Osteocyte (in vitro differentiated cells): ENCODE data around the gene IFT122. TPM values are rescaled to one million over a fixed set of nuclear protein-coding genes. Genes with fewer than 3 reads are reported as not detected.

ENCODE experiments used
- DNase-seq: peaks from one replicate; pipeline ENCODE4 v3.0.0; 2021; ENCODE audit warnings: mixed read lengths; ENCODE audit not compliant: unreplicated experiment; ENCODE audit errors: extremely low spot score
- H3K27ac Mint-ChIP-seq: one replicate; pipeline ENCODE4 v1.8.0; 2021; ENCODE audit warnings: mild to moderate bottlenecking, mixed read lengths; ENCODE audit not compliant: unreplicated experiment
- H3K27me3 Mint-ChIP-seq: one replicate; pipeline ENCODE4 v1.8.0; 2021; ENCODE audit warnings: mixed read lengths; ENCODE audit not compliant: unreplicated experiment
- H3K36me3 Mint-ChIP-seq: one replicate; pipeline ENCODE4 v1.8.0; 2021; ENCODE audit warnings: mixed read lengths; ENCODE audit not compliant: unreplicated experiment
- H3K4me1 Mint-ChIP-seq: one replicate; pipeline ENCODE4 v1.8.0; 2021; ENCODE audit warnings: mixed read lengths; ENCODE audit not compliant: unreplicated experiment
- H3K4me3 Mint-ChIP-seq: one replicate; pipeline ENCODE4 v1.8.0; 2021; ENCODE audit warnings: mild to moderate bottlenecking, moderate library complexity, mixed read lengths; ENCODE audit not compliant: unreplicated experiment
- H3K9me3 Mint-ChIP-seq: one replicate; pipeline ENCODE4 v1.8.0; 2021; ENCODE audit warnings: mixed read lengths; ENCODE audit not compliant: unreplicated experiment
- total RNA-seq: library from RNA; stranded (reverse); gene quantifications from 2 replicates; pipeline ENCODE4 v1.2.1, GENCODE V29; 2021
- TF ChIP-seq, protein P1 (sequence below): fragments of 200-600 bp; sonication (generic); IDR thresholded peaks from 2 replicates; pipeline ENCODE4 v1.5.0; 2021; ENCODE audit warnings: antibody characterized with exemption, mild to moderate bottlenecking, moderate library complexity

Gene IFT122
- total RNA-seq, 1 donor from 2014 or later = 25.9 TPM

DNA sequence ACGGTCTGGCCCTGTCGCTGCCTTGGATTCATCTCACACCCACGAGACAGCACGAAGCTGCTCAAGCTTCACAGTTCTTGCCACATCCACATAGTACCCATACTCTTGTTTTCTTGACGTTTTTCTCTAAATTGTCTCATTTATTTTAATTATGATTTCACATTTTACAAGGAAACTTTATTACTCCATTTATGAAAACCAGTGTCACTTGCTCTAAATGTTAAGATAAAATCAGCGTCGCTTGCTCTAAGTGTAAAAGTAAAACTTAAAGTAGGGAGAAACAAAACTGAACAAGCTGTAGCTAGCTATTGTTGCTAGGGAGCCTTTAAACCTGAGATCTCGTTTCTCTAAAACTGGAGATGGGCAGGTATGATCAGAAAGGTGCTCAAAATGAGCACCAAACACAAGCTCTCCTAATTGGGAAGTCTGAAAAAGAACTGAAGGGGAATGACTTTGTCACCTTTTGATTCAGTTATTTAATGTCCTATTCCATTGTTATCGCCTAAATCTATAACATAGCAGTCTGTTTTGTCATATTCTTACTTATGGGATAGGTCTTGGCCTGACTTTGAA lies 680 bp downstream of the IFT122 start:
- Mint-ChIP-seq H3K4me1 (peaks cover 50% of the 10 kb centered on the region), H3K27ac (peak overlapping the region; percentile 94), H3K9me3 (no peaks in the 10 kb centered on the region), H3K36me3 (peaks cover 16% of the 10 kb centered on the region), H3K27me3 (no peaks in the 10 kb centered on the region), H3K4me3 (peak overlapping the region; percentile 95)
- TF ChIP-seq, protein P1, sequence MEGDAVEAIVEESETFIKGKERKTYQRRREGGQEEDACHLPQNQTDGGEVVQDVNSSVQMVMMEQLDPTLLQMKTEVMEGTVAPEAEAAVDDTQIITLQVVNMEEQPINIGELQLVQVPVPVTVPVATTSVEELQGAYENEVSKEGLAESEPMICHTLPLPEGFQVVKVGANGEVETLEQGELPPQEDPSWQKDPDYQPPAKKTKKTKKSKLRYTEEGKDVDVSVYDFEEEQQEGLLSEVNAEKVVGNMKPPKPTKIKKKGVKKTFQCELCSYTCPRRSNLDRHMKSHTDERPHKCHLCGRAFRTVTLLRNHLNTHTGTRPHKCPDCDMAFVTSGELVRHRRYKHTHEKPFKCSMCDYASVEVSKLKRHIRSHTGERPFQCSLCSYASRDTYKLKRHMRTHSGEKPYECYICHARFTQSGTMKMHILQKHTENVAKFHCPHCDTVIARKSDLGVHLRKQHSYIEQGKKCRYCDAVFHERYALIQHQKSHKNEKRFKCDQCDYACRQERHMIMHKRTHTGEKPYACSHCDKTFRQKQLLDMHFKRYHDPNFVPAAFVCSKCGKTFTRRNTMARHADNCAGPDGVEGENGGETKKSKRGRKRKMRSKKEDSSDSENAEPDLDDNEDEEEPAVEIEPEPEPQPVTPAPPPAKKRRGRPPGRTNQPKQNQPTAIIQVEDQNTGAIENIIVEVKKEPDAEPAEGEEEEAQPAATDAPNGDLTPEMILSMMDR = no peak
- DNase-seq = no peak

DNA sequence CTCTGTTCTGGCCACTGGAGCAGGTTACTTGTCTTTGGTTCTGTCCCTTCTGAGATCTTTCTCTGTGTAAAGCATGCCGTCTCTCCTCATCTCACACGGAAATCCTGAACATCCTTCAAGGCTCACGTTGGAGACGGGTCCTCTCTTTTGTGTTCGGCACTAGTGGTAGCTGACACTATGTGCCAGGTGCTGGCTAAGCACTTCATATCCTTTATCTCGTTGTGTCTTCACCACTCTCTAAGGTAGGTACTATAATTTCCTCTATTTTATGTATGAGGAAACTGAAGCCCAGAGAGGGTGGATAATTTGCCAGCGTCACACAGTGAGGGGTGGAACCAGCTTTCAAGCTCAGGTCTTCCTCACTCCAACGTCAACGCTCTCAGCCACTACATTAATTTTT lies 1.2 kb downstream of the IFT122 start:
- peak overlapping the region; percentile 94 for H3K27ac Mint-ChIP-seq
- H3K36me3 Mint-ChIP-seq = peaks cover 13% of the 10 kb centered on the region
- H3K9me3 Mint-ChIP-seq = no peaks in the 10 kb centered on the region
- no peaks in the 10 kb centered on the region for H3K27me3 Mint-ChIP-seq
- TF ChIP-seq, protein P1 = no peak
- DNase-seq = no peak
- H3K4me3 Mint-ChIP-seq = peak overlapping the region; percentile 95
- H3K4me1 Mint-ChIP-seq = peaks cover 52% of the 10 kb centered on the region

DNA sequence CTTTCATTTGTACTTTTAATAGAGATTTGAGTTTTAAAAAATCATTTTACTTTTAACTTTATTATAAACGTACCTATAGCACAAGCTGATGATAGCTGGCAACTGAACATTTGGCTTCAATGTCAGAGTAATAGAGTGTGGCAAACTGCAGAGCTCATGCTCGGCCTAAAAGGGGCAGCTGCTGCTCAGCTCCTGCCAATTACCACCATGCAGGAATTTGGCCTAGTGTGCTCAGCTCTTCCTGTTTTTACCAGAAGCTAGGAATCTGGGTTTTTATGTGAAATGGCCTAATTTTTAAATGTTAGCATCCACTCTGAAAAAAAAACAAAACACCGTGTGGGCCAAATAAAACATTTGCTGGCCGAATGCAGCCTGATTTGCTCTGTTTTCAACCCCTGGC lies 1.8 kb downstream of the IFT122 start:
- no peaks in the 10 kb centered on the region for H3K9me3 Mint-ChIP-seq
- no peaks in the 10 kb centered on the region for H3K27me3 Mint-ChIP-seq
- peak overlapping the region; percentile 94 for H3K27ac Mint-ChIP-seq
- TF ChIP-seq, protein P1 = peak; percentile 16
- H3K4me3 Mint-ChIP-seq = peak overlapping the region; percentile 95
- DNase-seq = no peak
- peaks cover 7% of the 10 kb centered on the region for H3K36me3 Mint-ChIP-seq
- H3K4me1 Mint-ChIP-seq = peaks cover 51% of the 10 kb centered on the region

DNA sequence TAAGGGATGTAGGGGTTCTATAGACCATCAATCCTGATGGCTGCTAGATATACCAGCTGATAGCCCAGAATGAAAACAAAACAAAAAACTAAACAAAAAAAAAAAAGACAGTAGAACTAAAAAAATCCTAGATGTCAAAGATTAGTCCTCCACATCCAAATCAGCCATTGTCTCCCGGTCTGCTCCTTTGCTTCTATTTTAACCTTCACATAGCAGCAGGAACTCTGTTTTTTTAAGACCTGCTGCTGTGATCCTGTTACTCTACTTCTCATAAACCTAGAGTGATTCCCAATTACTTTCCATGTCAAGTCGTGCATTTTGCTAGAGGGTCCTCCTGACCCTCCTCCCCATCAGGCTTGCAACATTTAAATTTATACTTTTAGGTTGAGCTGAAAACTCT lies 2.5 kb downstream of the IFT122 start:
- peaks cover 50% of the 10 kb centered on the region for H3K4me1 Mint-ChIP-seq
- H3K36me3 Mint-ChIP-seq = peaks cover 5% of the 10 kb centered on the region
- no peaks in the 10 kb centered on the region for H3K9me3 Mint-ChIP-seq
- peak overlapping the region; percentile 94 for H3K27ac Mint-ChIP-seq
- no peak for DNase-seq
- H3K27me3 Mint-ChIP-seq = no peaks in the 10 kb centered on the region
- H3K4me3 Mint-ChIP-seq = peak overlapping the region; percentile 95
- TF ChIP-seq, protein P1 = no peak

DNA sequence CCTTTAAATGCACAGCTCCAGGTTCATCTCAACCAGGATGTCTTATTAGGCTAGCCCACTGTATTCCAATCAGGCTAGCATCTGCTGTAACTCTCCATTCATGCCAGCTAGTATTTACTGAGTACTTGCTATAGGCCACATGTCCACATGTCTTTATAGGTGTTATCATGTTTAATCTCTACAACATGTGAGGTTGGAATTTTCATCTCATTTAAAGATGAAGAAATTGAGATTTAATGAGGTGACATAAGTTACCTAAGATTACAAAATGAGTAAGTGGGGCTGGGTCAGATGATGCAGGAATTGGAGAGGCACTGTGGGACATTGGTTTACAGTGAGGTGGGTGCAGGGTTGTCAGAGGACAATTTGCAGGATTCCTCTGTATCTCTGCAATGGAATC lies 2.9 kb downstream of the IFT122 start:
- TF ChIP-seq, protein P1 = no peak
- Mint-ChIP-seq H3K27ac (peak overlapping the region; percentile 94), H3K4me3 (no peak overlapping the region), H3K36me3 (peaks cover under 1% of the 10 kb centered on the region), H3K9me3 (no peaks in the 10 kb centered on the region), H3K4me1 (peaks cover 48% of the 10 kb centered on the region), H3K27me3 (no peaks in the 10 kb centered on the region)
- no peak for DNase-seq
